ENCODE data around the gene TTC39B. TPM values are rescaled to one million over a fixed set of nuclear protein-coding genes. Genes with fewer than 3 reads are reported as not detected.

TTC39B gene
- total RNA-seq = 17.5 TPM

DNA sequence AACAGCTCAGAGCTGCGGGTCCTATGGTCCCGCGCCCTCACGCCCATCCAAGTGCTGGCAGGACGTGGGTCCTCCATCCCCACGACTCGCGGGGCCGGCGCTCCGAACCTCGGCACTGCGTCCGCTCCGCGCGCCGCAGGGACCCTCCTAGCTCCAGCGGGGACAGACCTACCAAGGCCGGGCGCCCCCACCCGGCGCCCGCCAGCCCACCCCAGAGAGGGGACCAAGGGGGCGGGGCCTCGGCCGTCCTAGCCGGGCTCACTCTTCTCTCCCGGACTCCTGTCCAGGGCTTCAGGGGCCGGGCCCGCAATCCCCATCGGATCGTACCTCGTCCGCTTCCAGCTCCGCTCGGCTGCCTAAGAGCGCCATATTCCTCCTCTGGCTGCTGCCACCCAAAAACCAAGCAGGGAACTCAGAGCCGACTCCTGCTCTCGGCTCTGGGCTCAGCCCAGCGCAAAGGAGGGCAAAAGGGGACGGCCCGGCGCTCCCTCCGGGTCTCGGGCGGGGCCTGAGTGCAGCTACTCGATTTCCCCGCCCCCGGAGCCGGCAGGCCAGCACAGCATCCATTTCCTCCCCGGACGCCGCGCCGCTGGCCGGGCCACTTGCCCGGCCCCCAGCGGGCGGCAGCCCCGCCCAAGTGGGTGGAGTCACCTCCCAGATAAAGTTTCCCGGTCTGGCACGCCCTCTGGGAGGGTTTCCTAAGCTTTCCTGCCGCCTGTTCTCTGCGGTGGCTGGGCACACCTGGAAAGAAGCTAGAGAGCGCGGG is at the start of gene TTC39B:
TSS of gene TTC39B (minus strand) at position 460 of the 766 bp plus-strand sequence. CDS start at position 369, 91 bp downstream.

Small RNA genes within 50 kb of the gene (small RNA-seq; reads per million reads assigned to genes)
- not detected for gene RNU6-559P (ENCODE audit: low replicate concordance)

Other genes with a start within 250 kb of the TTC39B start
- gene SNAPC3, start 115.7 kb upstream of the TTC39B start, total RNA-seq = 46.1 TPM
- 57.3 TPM for gene PSIP1, start 203.8 kb upstream of the TTC39B start, total RNA-seq
- 11.3 TPM for gene CCDC171, start 245.8 kb upstream of the TTC39B start, total RNA-seq